ENCODE measurements around the gene TMC3. TPM values are rescaled to one million over a fixed set of nuclear protein-coding genes. Genes with fewer than 3 reads are reported as not detected.

TMC3 gene
- total and polyA plus RNA-seq, 10 of the 15 experiments (the other 5 are each of a cell fraction or from before 2014, with no cell fraction given): 0.03 to 0.04 (median 0.04) TPM; not detected in 7

GRCh38 chr15:81316267-81316666 is 57.7 kb downstream of the TMC3 start (continued):
- TF ChIP-seq, protein P1, sequence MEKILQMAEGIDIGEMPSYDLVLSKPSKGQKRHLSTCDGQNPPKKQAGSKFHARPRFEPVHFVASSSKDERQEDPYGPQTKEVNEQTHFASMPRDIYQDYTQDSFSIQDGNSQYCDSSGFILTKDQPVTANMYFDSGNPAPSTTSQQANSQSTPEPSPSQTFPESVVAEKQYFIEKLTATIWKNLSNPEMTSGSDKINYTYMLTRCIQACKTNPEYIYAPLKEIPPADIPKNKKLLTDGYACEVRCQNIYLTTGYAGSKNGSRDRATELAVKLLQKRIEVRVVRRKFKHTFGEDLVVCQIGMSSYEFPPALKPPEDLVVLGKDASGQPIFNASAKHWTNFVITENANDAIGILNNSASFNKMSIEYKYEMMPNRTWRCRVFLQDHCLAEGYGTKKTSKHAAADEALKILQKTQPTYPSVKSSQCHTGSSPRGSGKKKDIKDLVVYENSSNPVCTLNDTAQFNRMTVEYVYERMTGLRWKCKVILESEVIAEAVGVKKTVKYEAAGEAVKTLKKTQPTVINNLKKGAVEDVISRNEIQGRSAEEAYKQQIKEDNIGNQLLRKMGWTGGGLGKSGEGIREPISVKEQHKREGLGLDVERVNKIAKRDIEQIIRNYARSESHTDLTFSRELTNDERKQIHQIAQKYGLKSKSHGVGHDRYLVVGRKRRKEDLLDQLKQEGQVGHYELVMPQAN (conservative IDR thresholded peaks at IDR 0.05): no peak; the same call in 1 of the 2 replicates

DNA sequence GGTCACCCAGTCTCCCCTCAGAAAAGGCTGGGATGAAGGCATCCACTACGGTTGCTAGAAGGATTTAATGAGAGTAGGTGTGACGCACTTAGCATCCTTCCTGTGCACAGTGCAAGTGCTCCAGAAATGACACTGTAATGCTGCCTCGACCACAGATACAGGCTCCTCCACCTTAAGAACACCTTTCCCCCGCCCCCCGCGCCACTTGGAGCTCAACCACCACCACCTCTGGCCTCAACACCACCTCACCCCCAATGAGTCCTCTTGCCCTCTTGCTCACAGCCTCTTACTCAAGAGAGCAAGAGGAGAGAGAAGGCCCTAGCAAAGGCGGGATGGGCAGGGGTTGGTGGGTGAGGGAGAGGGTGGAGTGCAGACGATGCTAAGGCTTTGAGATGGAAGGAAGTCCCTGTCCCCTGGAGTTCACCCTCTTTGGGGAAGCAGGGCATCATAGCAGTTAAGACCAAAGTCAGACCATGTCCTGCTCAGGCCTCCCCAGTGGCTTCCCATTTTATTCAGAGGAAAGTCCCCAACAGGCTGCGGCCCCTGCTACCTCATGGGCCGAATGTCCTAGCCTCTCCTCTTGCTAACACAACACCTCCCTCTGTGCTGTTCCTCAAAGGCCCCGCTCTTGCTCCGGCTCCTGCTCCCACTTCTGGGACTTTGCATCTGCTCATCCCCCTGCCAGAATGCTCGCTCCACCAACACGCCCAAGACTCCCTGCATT is 58.4 kb downstream of the TMC3 start:
- Histone ChIP-seq H3K9ac (ENCODE audit: control insufficient read depth, insufficient read depth, low read length) (no peak overlapping the region), H3K4me3 (no peak overlapping the region), H3K4me1 (ENCODE audit: control insufficient read depth, insufficient read depth, low read length) (peaks cover 47% of the 10 kb centered on the region), H3K27ac (ENCODE audit: control insufficient read depth, insufficient read depth) (peak overlapping the region; percentile 64), H3K36me3 (ENCODE audit: control insufficient read depth in 2 of 2, insufficient read depth in 2 of 2, low read length in 1 of 2) (peaks cover 2 to 21% of the 10 kb centered on the region in 2 experiments; a peak in 3 of 4 replicates), H3K4me2 (ENCODE audit: control insufficient read depth, insufficient read depth) (peak overlapping the region; percentile 63), H2AFZ (ENCODE audit: control insufficient read depth, low read depth, low read length) (peak overlapping the region; percentile 10; the same call in 1 of the 2 replicates), H4K20me1 (ENCODE audit: control insufficient read depth, insufficient read depth) (no peaks in the 10 kb centered on the region), H3K9me3 (replicated peaks; ENCODE audit: control insufficient read depth, insufficient read depth, low read length) (no peaks in the 10 kb centered on the region), H3K27me3 (replicated peaks in 1 of 2; ENCODE audit: control insufficient read depth in 2 of 2, insufficient read depth in 2 of 2, low read length in 1 of 2) (no peaks in the 10 kb centered on the region), H3K79me2 (ENCODE audit: control insufficient read depth, insufficient read depth, low read length) (no peaks in the 10 kb centered on the region)
- no TSS peak for BruUV-seq (replicated peaks)
- WGBS (ENCODE audit: insufficient coverage, insufficient replicate concordance, low lambda C conversion rate, missing lambda C conversion rate): 53% methylated on average over 14 of the region's 14 CpGs
- CTCF ChIA-PET: no interaction called here
- SMC1A ChIA-PET (ENCODE audit: uncharacterized antibody, unreplicated experiment): no interaction called here
- RAD21 ChIA-PET (ENCODE audit: unreplicated experiment): interaction anchor here (1.7 kb wide), 1 partner anchor 12 kb away, joined by 6 read pairs; no protein-coding TSS in a partner anchor
- FAIRE-seq (no peak), ATAC-seq (peak; percentile 65), DNase-seq (ENCODE audit: low read depth, low spot score) (no peak)
- in situ Hi-C loops (cut with MboI): no loop called here
- intact Hi-C loops (cut with micrococcal nuclease; ENCODE audit: unreplicated experiment): no loop called here
- POLR2A ChIA-PET: interaction anchor here (0.6 to 1.6 kb wide), 6 partner anchors 10 to 36 kb away, joined by 3 to 11 read pairs (median 5); no protein-coding TSS in a partner anchor
- TF ChIP-seq USF1 (IDR thresholded peaks at IDR 0.05; ENCODE audit: borderline replicate concordance, extremely low read length, insufficient read depth, low read depth, low read length) (no peak), ETV6 (conservative IDR thresholded peaks at IDR 0.05 in 1 of 2, IDR thresholded peaks at IDR 0.05 in 1 of 2; ENCODE audit: borderline replicate concordance in 1 of 2, low read depth in 1 of 2) (no peak), MTA3 (IDR thresholded peaks at IDR 0.05; ENCODE audit: borderline replicate concordance, low read length) (no peak), SMARCA5 (IDR thresholded peaks at IDR 0.05) (no peak), YY1 (IDR thresholded peaks at IDR 0.05; ENCODE audit: low read depth, low read length) (no peak), JUNB (IDR thresholded peaks at IDR 0.05) (no peak), IRF3 (IDR thresholded peaks at IDR 0.05) (no peak), TAF1 (IDR thresholded peaks at IDR 0.05; ENCODE audit: borderline replicate concordance, low read depth, low read length) (no peak), NFYB (IDR thresholded peaks at IDR 0.05; ENCODE audit: insufficient read depth, low read depth, low read length) (no peak), SREBF2 (IDR thresholded peaks at IDR 0.05; ENCODE audit: low read length) (no peak), BHLHE40 (IDR thresholded peaks at IDR 0.05; ENCODE audit: borderline replicate concordance in 1 of 2, low read depth in 2 of 2, low read length in 1 of 2) (no peak), NR2C1 (IDR thresholded peaks at IDR 0.05) (no peak)
- TF ChIP-seq, protein P2, sequence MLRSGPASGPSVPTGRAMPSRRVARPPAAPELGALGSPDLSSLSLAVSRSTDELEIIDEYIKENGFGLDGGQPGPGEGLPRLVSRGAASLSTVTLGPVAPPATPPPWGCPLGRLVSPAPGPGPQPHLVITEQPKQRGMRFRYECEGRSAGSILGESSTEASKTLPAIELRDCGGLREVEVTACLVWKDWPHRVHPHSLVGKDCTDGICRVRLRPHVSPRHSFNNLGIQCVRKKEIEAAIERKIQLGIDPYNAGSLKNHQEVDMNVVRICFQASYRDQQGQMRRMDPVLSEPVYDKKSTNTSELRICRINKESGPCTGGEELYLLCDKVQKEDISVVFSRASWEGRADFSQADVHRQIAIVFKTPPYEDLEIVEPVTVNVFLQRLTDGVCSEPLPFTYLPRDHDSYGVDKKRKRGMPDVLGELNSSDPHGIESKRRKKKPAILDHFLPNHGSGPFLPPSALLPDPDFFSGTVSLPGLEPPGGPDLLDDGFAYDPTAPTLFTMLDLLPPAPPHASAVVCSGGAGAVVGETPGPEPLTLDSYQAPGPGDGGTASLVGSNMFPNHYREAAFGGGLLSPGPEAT (IDR thresholded peaks at IDR 0.05; ENCODE audit: low read depth): peak; percentile 71; the same call in 1 of the 2 replicates
